ENCODE data around the gene LRP1B. TPM values are rescaled to one million over a fixed set of nuclear protein-coding genes. Genes with fewer than 3 reads are reported as not detected.

The LRP1B gene
- total RNA-seq, 2 donors from 2014 or later, result 0.02 TPM; not detected in 1

GRCh38 chr2:141271346-141271745, 859.5 kb downstream of the LRP1B start:
- Mint-ChIP-seq H3K4me1 (no peaks in the 10 kb centered on the region), H3K27ac (no peak overlapping the region), H3K4me3 (no peak overlapping the region), H3K27me3 (no peaks in the 10 kb centered on the region), H3K36me3 (ENCODE audit: low read depth) (no peaks in the 10 kb centered on the region)
- no peak for ATAC-seq
- no peak for DNase-seq
- H3K9me3 ChIP-seq (ENCODE audit: control insufficient read depth, low read length, poor library complexity, severe bottlenecking), result peaks cover 2% of the 10 kb centered on the region

- Mint-ChIP-seq H3K4me3 (no peak overlapping the region), H3K4me1 (no peaks in the 10 kb centered on the region), H3K27me3 (no peaks in the 10 kb centered on the region), H3K36me3 (ENCODE audit: low read depth) (no peaks in the 10 kb centered on the region), H3K27ac (no peak overlapping the region)
- ATAC-seq (no peak), DNase-seq (no peak)
- no peaks in the 10 kb centered on the region for H3K9me3 ChIP-seq (ENCODE audit: control insufficient read depth, low read length, poor library complexity, severe bottlenecking)
These were observed 866.0 kb downstream of the LRP1B start for GRCh38 chr2:141264848-141265247.

GRCh38 chr2:141260911-141261310, 869.9 kb downstream of the LRP1B start:
- DNase-seq (no peak), ATAC-seq (no peak)
- Mint-ChIP-seq H3K4me3 (no peak overlapping the region), H3K36me3 (ENCODE audit: low read depth) (no peaks in the 10 kb centered on the region), H3K4me1 (no peaks in the 10 kb centered on the region), H3K27me3 (no peaks in the 10 kb centered on the region), H3K27ac (no peak overlapping the region)
- H3K9me3 ChIP-seq (ENCODE audit: control insufficient read depth, low read length, poor library complexity, severe bottlenecking), result no peaks in the 10 kb centered on the region

GRCh38 chr2:141259683-141260082, 871.1 kb downstream of the LRP1B start:
- Mint-ChIP-seq H3K36me3 (ENCODE audit: low read depth) (no peaks in the 10 kb centered on the region), H3K27me3 (no peaks in the 10 kb centered on the region), H3K27ac (no peak overlapping the region), H3K4me1 (no peaks in the 10 kb centered on the region), H3K4me3 (no peak overlapping the region)
- ATAC-seq (no peak), DNase-seq (no peak)
- H3K9me3 ChIP-seq (ENCODE audit: control insufficient read depth, low read length, poor library complexity, severe bottlenecking), result no peaks in the 10 kb centered on the region

GRCh38 chr2:141242008-141242407, 888.8 kb downstream of the LRP1B start:
- no peak for ATAC-seq
- no peak overlapping the region for H3K4me3 Mint-ChIP-seq
- H3K36me3 Mint-ChIP-seq (ENCODE audit: low read depth), result no peaks in the 10 kb centered on the region
- no peak for DNase-seq
- no peaks in the 10 kb centered on the region for H3K4me1 Mint-ChIP-seq
- no peak overlapping the region for H3K27ac Mint-ChIP-seq
- H3K9me3 ChIP-seq (ENCODE audit: control insufficient read depth, low read length, poor library complexity, severe bottlenecking), result no peaks in the 10 kb centered on the region
- H3K27me3 Mint-ChIP-seq, result no peaks in the 10 kb centered on the region

- DNase-seq (no peak), ATAC-seq (no peak)
- no peaks in the 10 kb centered on the region for H3K9me3 ChIP-seq (ENCODE audit: control insufficient read depth, low read length, poor library complexity, severe bottlenecking)
- Mint-ChIP-seq H3K36me3 (ENCODE audit: low read depth) (no peaks in the 10 kb centered on the region), H3K27ac (no peak overlapping the region), H3K27me3 (no peaks in the 10 kb centered on the region), H3K4me3 (no peak overlapping the region), H3K4me1 (no peaks in the 10 kb centered on the region)
These were observed 904.3 kb downstream of the LRP1B start for GRCh38 chr2:141226560-141226959.

- no peak for ATAC-seq
- no peaks in the 10 kb centered on the region for H3K27me3 Mint-ChIP-seq
- H3K27ac Mint-ChIP-seq, result no peak overlapping the region
- no peak overlapping the region for H3K4me3 Mint-ChIP-seq
- no peaks in the 10 kb centered on the region for H3K9me3 ChIP-seq (ENCODE audit: control insufficient read depth, low read length, poor library complexity, severe bottlenecking)
- no peaks in the 10 kb centered on the region for H3K4me1 Mint-ChIP-seq
- no peak for DNase-seq
- H3K36me3 Mint-ChIP-seq (ENCODE audit: low read depth), result no peaks in the 10 kb centered on the region
These were observed 923.8 kb downstream of the LRP1B start for GRCh38 chr2:141207036-141207385.

GRCh38 chr2:141201016-141201565, 929.7 kb downstream of the LRP1B start:
- H3K4me1 Mint-ChIP-seq, result no peaks in the 10 kb centered on the region

GRCh38 chr2:141200191-141200590, 930.6 kb downstream of the LRP1B start:
- ATAC-seq, result no peak
- no peak for DNase-seq
- Mint-ChIP-seq H3K4me1 (no peaks in the 10 kb centered on the region), H3K4me3 (no peak overlapping the region), H3K36me3 (ENCODE audit: low read depth) (no peaks in the 10 kb centered on the region), H3K27ac (no peak overlapping the region), H3K27me3 (no peaks in the 10 kb centered on the region)
- no peaks in the 10 kb centered on the region for H3K9me3 ChIP-seq (ENCODE audit: control insufficient read depth, low read length, poor library complexity, severe bottlenecking)

More at GRCh38 chr2:141201016-141201565, 929.7 kb downstream of the LRP1B start:
- Mint-ChIP-seq H3K27me3 (no peaks in the 10 kb centered on the region), H3K36me3 (ENCODE audit: low read depth) (no peaks in the 10 kb centered on the region), H3K4me3 (no peak overlapping the region), H3K27ac (no peak overlapping the region)
- H3K9me3 ChIP-seq (ENCODE audit: control insufficient read depth, low read length, poor library complexity, severe bottlenecking), result no peaks in the 10 kb centered on the region
- no peak for ATAC-seq
- DNase-seq, result no peak

- H3K9me3 ChIP-seq (ENCODE audit: control insufficient read depth, low read length, poor library complexity, severe bottlenecking), result no peaks in the 10 kb centered on the region
- no peak overlapping the region for H3K27ac Mint-ChIP-seq
- DNase-seq (no peak), ATAC-seq (no peak)
- H3K4me1 Mint-ChIP-seq, result no peaks in the 10 kb centered on the region
- H3K36me3 Mint-ChIP-seq (ENCODE audit: low read depth), result no peaks in the 10 kb centered on the region
- no peaks in the 10 kb centered on the region for H3K27me3 Mint-ChIP-seq
- no peak overlapping the region for H3K4me3 Mint-ChIP-seq
These were observed 931.1 kb downstream of the LRP1B start for GRCh38 chr2:141199711-141200110.

GRCh38 chr2:141195087-141195486, 935.7 kb downstream of the LRP1B start:
- Mint-ChIP-seq H3K27me3 (no peaks in the 10 kb centered on the region), H3K4me3 (no peak overlapping the region), H3K36me3 (ENCODE audit: low read depth) (no peaks in the 10 kb centered on the region), H3K4me1 (no peaks in the 10 kb centered on the region), H3K27ac (no peak overlapping the region)
- ATAC-seq (no peak), DNase-seq (no peak)
- H3K9me3 ChIP-seq (ENCODE audit: control insufficient read depth, low read length, poor library complexity, severe bottlenecking), result no peaks in the 10 kb centered on the region

GRCh38 chr2:141187075-141187439, 943.8 kb downstream of the LRP1B start:
- no peak overlapping the region for H3K4me3 Mint-ChIP-seq
- no peak overlapping the region for H3K27ac Mint-ChIP-seq
- H3K36me3 Mint-ChIP-seq (ENCODE audit: low read depth), result no peaks in the 10 kb centered on the region
- no peaks in the 10 kb centered on the region for H3K9me3 ChIP-seq (ENCODE audit: control insufficient read depth, low read length, poor library complexity, severe bottlenecking)
- H3K4me1 Mint-ChIP-seq, result no peaks in the 10 kb centered on the region
- H3K27me3 Mint-ChIP-seq, result no peaks in the 10 kb centered on the region
- DNase-seq (no peak), ATAC-seq (no peak)

- H3K9me3 ChIP-seq (ENCODE audit: control insufficient read depth, low read length, poor library complexity, severe bottlenecking), result no peaks in the 10 kb centered on the region
These were observed 944.3 kb downstream of the LRP1B start for GRCh38 chr2:141186413-141187074.

GRCh38 chr2:141182246-141182645, 948.6 kb downstream of the LRP1B start:
- DNase-seq (no peak), ATAC-seq (no peak)
- Mint-ChIP-seq H3K4me3 (no peak overlapping the region), H3K27ac (no peak overlapping the region), H3K27me3 (no peaks in the 10 kb centered on the region), H3K4me1 (no peaks in the 10 kb centered on the region), H3K36me3 (ENCODE audit: low read depth) (no peaks in the 10 kb centered on the region)
- H3K9me3 ChIP-seq (ENCODE audit: control insufficient read depth, low read length, poor library complexity, severe bottlenecking), result no peaks in the 10 kb centered on the region

More at GRCh38 chr2:141186413-141187074, 944.3 kb downstream of the LRP1B start:
- Mint-ChIP-seq H3K27ac (no peak overlapping the region), H3K36me3 (ENCODE audit: low read depth) (no peaks in the 10 kb centered on the region), H3K4me3 (no peak overlapping the region), H3K4me1 (no peaks in the 10 kb centered on the region), H3K27me3 (no peaks in the 10 kb centered on the region)
- DNase-seq (no peak), ATAC-seq (no peak)

Measured in T-helper 17 cell (primary cell).